ENCODE results near the gene ZMYM3.
"Not testable (repeated sequence)": the region's sequence is repeated elsewhere in the genome, so short reads cannot be mapped to it uniquely, and the experiment has no call there.

ZMYM3 gene

DNA sequence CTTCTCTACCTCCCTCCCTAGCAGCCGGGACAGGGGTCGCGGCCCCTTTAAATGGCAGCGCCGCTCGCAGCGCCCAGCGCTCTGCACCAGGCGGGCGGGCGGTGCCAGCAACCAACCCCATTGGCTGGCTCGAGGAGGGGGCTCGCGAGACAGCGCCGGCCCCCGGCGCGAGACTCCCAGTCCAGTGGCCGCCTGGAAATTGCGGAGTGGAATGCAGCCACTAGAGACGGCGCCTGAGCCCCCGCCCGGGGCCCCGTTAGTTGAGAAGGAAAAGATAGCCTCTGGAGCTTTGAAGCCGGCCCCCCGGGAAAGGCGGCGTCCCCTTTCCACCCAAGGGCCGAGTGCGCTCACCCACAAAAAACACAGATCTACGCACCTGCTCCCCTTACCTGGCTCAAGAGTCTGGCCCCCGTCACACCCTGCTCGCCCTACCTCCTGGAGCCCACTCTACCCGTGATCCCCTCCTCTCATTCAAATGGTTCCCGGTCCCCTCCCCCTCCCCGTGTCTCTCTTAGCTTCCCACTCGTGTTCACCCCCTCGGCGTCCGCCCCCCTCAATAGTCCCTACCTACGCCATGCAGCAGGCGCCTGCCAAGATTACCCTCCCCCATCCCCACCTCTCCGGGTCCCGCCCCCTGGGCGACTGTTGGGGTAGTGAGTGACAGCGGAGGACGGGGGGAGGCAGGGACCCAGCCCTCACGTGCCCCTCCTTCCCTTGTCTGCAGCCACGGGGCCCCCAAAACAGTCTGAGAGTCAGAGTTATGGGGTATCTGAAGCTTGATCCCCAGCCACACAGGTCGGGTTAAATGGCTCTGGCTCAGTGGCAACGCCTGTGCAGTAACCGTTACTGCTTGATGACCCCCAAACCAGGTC is at the start of gene ZMYM3:
TSS of gene ZMYM3 (minus strand) at position 49 of the 872 bp plus-strand sequence. CDS start 885 bp downstream, outside the sequence.
- in situ Hi-C loops (cut with HindIII; ENCODE audit: low sequenced_read_pairs): no loop called here

- in situ Hi-C loops (cut with HindIII; ENCODE audit: low sequenced_read_pairs): no loop called here
Observed at GRCh38 chrX:71302461-71303213, 48.7 kb upstream of the ZMYM3 start.

- in situ Hi-C loops (cut with HindIII; ENCODE audit: low sequenced_read_pairs): no loop called here
Observed at GRCh38 chrX:71301195-71301924, 47.4 kb upstream of the ZMYM3 start, which contains the start of gene ITGB1BP2. TSS of gene ITGB1BP2 (plus strand) at chrX:71301750. CDS start at chrX:71301807, 57 bp downstream.

- in situ Hi-C loops (cut with HindIII; ENCODE audit: low sequenced_read_pairs): not testable (repeated sequence)
Observed at GRCh38 chrX:71300495-71300894, 46.6 kb upstream of the ZMYM3 start.

DNA sequence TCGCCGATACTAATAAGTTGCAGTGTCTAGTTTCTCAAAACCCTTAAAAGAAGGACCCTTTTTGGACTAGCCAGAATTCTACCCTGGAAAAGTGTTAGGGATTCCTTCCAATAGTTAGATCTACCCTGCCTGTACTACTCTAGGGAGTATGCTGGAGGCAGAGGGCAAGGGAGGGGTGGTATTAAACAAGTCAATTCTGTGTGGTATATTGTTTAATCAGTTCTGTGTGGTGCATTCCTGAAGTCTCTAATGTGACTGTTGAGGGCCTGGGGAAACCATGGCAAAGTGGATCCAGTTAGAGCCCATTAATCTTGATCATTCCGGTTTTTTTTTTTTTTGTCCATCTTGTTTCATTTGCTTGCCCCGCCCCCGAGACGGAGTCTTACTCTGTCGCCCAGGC is 46.1 kb upstream of the ZMYM3 start:
- in situ Hi-C loops (cut with HindIII; ENCODE audit: low sequenced_read_pairs): not testable (repeated sequence)

- in situ Hi-C loops (cut with HindIII; ENCODE audit: low sequenced_read_pairs): no loop called here
Observed at GRCh38 chrX:71298119-71298518, 44.2 kb upstream of the ZMYM3 start.

DNA sequence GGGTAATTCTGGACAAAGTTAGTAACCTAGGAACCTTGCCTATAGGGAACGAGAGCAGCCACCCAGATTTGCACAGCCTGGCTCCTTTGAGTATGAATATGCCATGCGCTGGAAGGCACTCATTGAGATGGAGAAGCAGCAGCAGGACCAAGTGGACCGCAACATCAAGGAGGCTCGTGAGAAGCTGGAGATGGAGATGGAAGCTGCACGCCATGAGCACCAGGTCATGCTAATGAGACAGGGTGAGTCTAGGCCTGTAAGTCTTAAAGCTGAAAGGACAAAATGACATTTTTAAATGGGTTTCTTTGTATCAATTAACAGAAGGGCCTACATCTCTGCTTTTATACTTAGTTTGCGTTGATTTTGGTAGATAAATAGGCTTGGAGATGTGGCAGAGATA is 42.9 kb upstream of the ZMYM3 start:
- in situ Hi-C loops (cut with HindIII; ENCODE audit: low sequenced_read_pairs): no loop called here

GRCh38 chrX:71292669-71293365 is 38.9 kb upstream of the ZMYM3 start:
- in situ Hi-C loops (cut with HindIII; ENCODE audit: low sequenced_read_pairs): no loop called here

DNA sequence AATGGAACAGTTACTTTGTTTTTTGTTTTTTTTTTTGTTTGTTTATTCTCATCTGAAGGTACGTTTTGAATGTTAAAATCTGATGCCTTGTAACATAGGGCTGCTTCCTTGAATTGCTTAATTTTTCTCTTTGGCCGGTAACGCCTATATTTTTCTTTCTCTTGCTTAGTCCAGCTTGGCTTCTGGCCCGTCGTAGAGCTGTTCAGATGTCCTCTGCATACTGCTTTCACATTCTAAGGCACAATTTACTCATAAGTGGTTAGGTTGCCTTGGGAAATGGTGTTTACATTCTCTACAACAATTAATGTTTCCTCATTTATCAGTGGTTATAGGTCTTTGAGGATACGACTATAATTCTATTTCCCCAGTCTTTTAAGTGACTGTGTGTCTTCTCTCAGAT is 37.4 kb upstream of the ZMYM3 start:
- in situ Hi-C loops (cut with HindIII; ENCODE audit: low sequenced_read_pairs): no loop called here

DNA sequence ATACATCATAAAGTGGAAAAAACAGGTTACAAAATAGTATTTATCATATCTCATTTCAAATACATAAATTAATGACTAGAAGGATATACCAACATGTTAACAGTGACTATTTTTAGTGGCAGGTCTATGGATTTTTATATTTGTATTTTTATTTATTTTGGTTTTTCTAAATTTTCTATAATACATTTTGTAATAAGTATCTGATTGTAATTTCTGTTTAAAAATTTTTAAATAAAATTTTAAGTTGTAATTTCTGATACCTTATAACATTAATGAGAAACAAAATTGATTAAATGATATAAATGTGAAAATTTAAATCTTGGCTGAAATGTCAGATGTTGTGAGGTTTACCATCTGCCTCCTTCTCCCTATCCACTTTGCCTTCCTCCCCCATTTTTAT is 32.0 kb upstream of the ZMYM3 start:
- in situ Hi-C loops (cut with HindIII; ENCODE audit: low sequenced_read_pairs): no loop called here

DNA sequence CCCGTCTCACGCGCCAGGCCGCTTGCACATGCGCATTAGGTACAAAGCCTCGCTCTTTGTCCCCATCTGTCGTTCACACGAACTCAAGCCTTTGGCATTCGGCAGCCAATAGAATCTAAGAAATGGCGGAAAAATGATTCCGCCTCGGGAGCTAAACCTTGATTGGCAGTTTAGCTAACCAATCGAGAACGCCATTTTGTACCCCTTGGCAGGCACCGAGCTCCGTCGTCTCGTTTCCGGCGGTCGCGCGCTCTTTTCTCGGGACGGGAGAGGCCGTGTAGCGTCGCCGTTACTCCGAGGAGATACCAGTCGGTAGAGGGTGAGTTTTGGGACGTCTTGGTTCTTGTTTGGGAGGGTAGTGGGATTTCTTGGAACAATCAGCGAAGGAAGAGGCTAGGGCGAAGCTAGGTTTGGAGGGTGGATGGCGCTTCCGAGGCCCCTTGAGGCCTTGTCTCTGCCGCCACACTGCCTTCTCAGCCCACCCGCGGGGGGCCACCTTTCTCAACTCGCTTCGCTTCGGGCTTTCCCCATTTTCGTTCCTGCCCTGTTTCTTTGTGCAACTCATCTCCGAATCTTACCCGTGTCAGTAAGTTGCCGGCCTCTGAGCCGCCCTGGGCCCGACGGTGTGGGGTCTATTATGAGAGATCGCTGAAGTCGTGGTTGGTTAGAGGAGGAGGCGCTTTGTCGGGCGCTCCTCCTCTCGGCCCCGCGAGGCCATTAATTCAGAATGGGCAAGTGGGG is 29.6 kb upstream of the ZMYM3 start, which contains the start of gene NONO:
TSS of gene NONO (plus strand) at position 233 of the 741 bp plus-strand sequence. CDS start 7,003 bp downstream, outside the sequence.
- in situ Hi-C loops (cut with HindIII; ENCODE audit: low sequenced_read_pairs): no loop called here

GRCh38 chrX:71282514-71283402 is 28.8 kb upstream of the ZMYM3 start:
- in situ Hi-C loops (cut with HindIII; ENCODE audit: low sequenced_read_pairs): no loop called here

GRCh38 chrX:71281300-71281699 is 27.4 kb upstream of the ZMYM3 start:
- in situ Hi-C loops (cut with HindIII; ENCODE audit: low sequenced_read_pairs): not testable (repeated sequence)

DNA sequence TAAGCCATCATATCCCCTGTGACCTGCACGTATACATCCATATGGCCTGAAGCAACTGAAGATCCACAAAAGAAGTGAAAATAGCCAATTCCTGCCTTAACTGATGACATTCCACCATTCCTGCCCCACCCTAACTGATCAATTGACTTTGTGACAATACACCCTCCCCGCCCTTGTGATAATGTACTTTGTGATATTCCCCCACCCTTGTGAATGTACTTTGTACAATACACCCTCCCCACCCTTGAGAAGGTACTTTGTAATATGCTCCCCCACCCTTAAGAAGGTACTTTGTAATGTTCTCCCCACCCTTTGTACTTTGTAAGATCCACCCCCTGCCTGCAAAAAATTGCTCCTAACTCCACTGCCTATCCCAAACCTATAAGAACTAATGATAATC is 18.4 kb upstream of the ZMYM3 start:
- in situ Hi-C loops (cut with HindIII; ENCODE audit: low sequenced_read_pairs): not testable (repeated sequence)

GRCh38 chrX:71269801-71270395 is 16.0 kb upstream of the ZMYM3 start:
- in situ Hi-C loops (cut with HindIII; ENCODE audit: low sequenced_read_pairs): no loop called here

GRCh38 chrX:71268624-71269023 is 14.7 kb upstream of the ZMYM3 start:
- in situ Hi-C loops (cut with HindIII; ENCODE audit: low sequenced_read_pairs): not testable (repeated sequence)

GRCh38 chrX:71256856-71257255 is 2.9 kb upstream of the ZMYM3 start:
- in situ Hi-C loops (cut with HindIII; ENCODE audit: low sequenced_read_pairs): no loop called here

DNA sequence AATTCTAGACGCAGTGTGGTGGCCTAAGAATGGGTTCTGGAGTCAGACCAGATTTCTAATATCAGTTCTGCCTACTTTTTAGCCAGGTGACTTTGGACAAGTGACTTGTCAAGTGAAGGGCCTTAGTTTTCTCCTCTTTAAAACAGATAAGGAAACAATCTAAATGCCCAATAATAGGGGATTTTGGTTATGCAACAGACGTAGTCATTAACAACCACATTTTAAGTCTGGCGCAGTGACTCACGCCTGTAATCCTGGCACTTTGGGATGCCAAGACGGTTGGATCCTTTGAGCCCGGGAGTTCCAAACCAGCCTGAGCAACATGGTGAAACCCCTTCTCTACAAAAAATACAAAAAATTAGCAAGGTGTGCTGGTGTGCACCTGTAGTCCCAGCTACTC is 2.1 kb upstream of the ZMYM3 start:
- in situ Hi-C loops (cut with HindIII; ENCODE audit: low sequenced_read_pairs): no loop called here
